ENCODE measurements around the gene OPN4. TPM values are rescaled to one million over a fixed set of nuclear protein-coding genes. Genes with fewer than 3 reads are reported as not detected.

The OPN4 gene
- polyA plus RNA-seq, 1 of the 3 experiments (the other 2 are of a cell fraction) = 0.03 TPM

DNA sequence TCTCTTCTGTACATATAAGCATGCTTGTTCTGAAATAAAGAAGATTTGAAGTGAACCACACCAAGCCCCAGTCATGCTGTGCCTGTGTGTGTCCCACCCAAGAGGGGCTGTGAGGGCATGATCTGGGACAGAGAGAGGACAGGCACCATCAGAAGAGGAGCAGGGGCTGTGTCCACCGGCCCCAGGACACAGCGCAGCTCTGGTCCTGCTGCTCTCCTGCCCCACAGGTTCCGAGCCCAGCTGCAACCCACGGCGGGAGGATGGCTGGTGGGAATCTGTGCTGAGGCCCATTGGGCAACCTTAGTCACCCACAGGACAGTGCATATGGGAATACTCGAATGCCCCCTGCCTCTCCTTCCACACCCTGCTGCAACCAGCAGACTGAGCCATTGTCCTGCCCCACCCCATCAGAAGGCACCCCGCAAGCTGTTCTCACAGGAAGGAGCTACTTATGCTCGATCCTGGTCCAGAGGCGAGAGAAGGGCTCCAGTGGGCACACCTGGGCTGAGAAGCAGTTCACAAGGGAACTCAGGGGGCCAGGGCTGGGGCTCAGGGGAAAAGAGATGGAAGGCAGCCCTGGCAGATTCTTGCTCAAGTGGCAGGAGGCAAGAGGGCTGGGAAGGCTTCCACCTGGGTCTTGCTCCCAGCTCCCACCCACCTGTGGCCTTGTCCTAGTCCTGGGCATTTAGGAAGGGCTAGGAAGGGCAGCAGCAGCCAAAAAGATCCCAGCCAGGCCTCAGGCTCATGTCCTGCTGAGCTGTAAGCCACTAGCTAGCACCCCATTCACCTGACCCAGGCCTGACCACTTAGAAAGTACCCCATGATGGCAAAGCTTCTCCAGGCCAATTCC is 45.9 kb downstream of the OPN4 start:
- no peak overlapping the region for H3K9ac ChIP-seq
- WGBS (ENCODE audit: low lambda C conversion rate) = 76% methylated on average over 4 of the region's 9 CpGs
- H4K20me1 ChIP-seq (ENCODE audit: insufficient read depth) = no peaks in the 10 kb centered on the region
- no peak overlapping the region for H3K4me2 ChIP-seq
- H2AFZ ChIP-seq (ENCODE audit: low read depth) = no peak overlapping the region
- H3K27ac ChIP-seq (ENCODE audit: low read depth in 2 of 2, low read length in 1 of 2) = no peak overlapping the region
- H3K27me3 ChIP-seq (ENCODE audit: insufficient read depth) = no peaks in the 10 kb centered on the region
- no peaks in the 10 kb centered on the region for H3K9me3 ChIP-seq
- H3K4me1 ChIP-seq (ENCODE audit: control insufficient read depth in 1 of 2, insufficient read depth in 2 of 2, low read depth in 1 of 2, low read length in 1 of 2) = no peaks in the 10 kb centered on the region
- H3K4me3 ChIP-seq (ENCODE audit: low read depth in 2 of 2, low read length in 1 of 2) = no peak overlapping the region
- no peaks in the 10 kb centered on the region for H3F3A ChIP-seq (replicated peaks; ENCODE audit: insufficient read depth)
- TF ChIP-seq EP300 (IDR thresholded peaks at IDR 0.05; ENCODE audit: borderline replicate concordance in 1 of 2, low read depth in 1 of 2, low read length in 1 of 2) (no peak), PBX3 (IDR thresholded peaks at IDR 0.05) (no peak), RXRA (IDR thresholded peaks at IDR 0.05; ENCODE audit: borderline replicate concordance, low read depth) (no peak), POLR2AphosphoS5 (IDR thresholded peaks at IDR 0.05; ENCODE audit: low read depth, low read length) (no peak), GATA2 (CRISPR knock-in tag; IDR thresholded peaks at IDR 0.05) (no peak), USF2 (IDR thresholded peaks at IDR 0.05; ENCODE audit: borderline replicate concordance, low read depth, low read length) (no peak), NFIC (IDR thresholded peaks at IDR 0.05; ENCODE audit: borderline replicate concordance) (no peak)
- H3K36me3 ChIP-seq (replicated peaks in 1 of 2; ENCODE audit: control insufficient read depth in 1 of 2, insufficient read depth in 2 of 2, low read length in 1 of 2) = no peaks in the 10 kb centered on the region
- DNase-seq = no peak
- CTCF ChIA-PET = interaction anchor here (1.1 to 3.4 kb wide), 4 partner anchors 10 to 300 kb away, joined by 3 to 16 read pairs (median 4); no protein-coding TSS in a partner anchor
- H3K9me2 ChIP-seq = no peaks in the 10 kb centered on the region
- no peaks in the 10 kb centered on the region for H3K79me2 ChIP-seq (ENCODE audit: insufficient read depth)
- POLR2A ChIA-PET = no interaction called here

GRCh38 chr10:86700851-86701617 is 46.7 kb downstream of the OPN4 start:
- WGBS (ENCODE audit: low lambda C conversion rate) = 96% methylated on average over 7 of the region's 12 CpGs
- H3F3A ChIP-seq (replicated peaks; ENCODE audit: insufficient read depth) = no peaks in the 10 kb centered on the region
- H3K4me1 ChIP-seq (ENCODE audit: control insufficient read depth in 1 of 2, insufficient read depth in 2 of 2, low read depth in 1 of 2, low read length in 1 of 2) = no peaks in the 10 kb centered on the region
- POLR2A ChIA-PET = no interaction called here
- DNase-seq = no peak
- H3K27ac ChIP-seq (ENCODE audit: low read depth in 2 of 2, low read length in 1 of 2) = no peak overlapping the region
- no peaks in the 10 kb centered on the region for H3K9me2 ChIP-seq
- CTCF ChIA-PET = interaction anchor here (1.1 to 3.4 kb wide), 5 partner anchors 10 to 301 kb away, joined by 3 to 16 read pairs (median 4); no protein-coding TSS in a partner anchor
- H4K20me1 ChIP-seq (ENCODE audit: insufficient read depth) = no peaks in the 10 kb centered on the region
- no peaks in the 10 kb centered on the region for H3K36me3 ChIP-seq (replicated peaks in 1 of 2; ENCODE audit: control insufficient read depth in 1 of 2, insufficient read depth in 2 of 2, low read length in 1 of 2)
- no peaks in the 10 kb centered on the region for H3K79me2 ChIP-seq (ENCODE audit: insufficient read depth)
- H3K9ac ChIP-seq = no peak overlapping the region
- H2AFZ ChIP-seq (ENCODE audit: low read depth) = no peak overlapping the region
- no peaks in the 10 kb centered on the region for H3K9me3 ChIP-seq
- H3K27me3 ChIP-seq (ENCODE audit: insufficient read depth) = no peaks in the 10 kb centered on the region
- H3K4me2 ChIP-seq = no peak overlapping the region
- no peak overlapping the region for H3K4me3 ChIP-seq (ENCODE audit: low read depth in 2 of 2, low read length in 1 of 2)
- no peak for TF ChIP-seq NFIC (IDR thresholded peaks at IDR 0.05; ENCODE audit: borderline replicate concordance)
- TF ChIP-seq EZH2phosphoT487 (IDR thresholded peaks at IDR 0.05; ENCODE audit: borderline replicate concordance, low read depth) = no peak
- no peak for TF ChIP-seq RFX5 (IDR thresholded peaks at IDR 0.05; ENCODE audit: low read length)
- TF ChIP-seq MEF2A (IDR thresholded peaks at IDR 0.05; ENCODE audit: borderline replicate concordance, low read depth) = no peak
- TF ChIP-seq TAF1 (IDR thresholded peaks at IDR 0.05; ENCODE audit: borderline replicate concordance, low read depth, low read length) = no peak
- TF ChIP-seq GATA2 (CRISPR knock-in tag; IDR thresholded peaks at IDR 0.05) = no peak
- no peak for TF ChIP-seq RXRA (IDR thresholded peaks at IDR 0.05; ENCODE audit: borderline replicate concordance, low read depth)
- no peak for TF ChIP-seq USF2 (IDR thresholded peaks at IDR 0.05; ENCODE audit: borderline replicate concordance, low read depth, low read length)
- no peak for TF ChIP-seq SIN3A (IDR thresholded peaks at IDR 0.05; ENCODE audit: borderline replicate concordance, low read depth, low read length)
- TF ChIP-seq IRF3 (IDR thresholded peaks at IDR 0.05; ENCODE audit: low read depth, low read length) = no peak
- no peak for TF ChIP-seq POLR2AphosphoS5 (IDR thresholded peaks at IDR 0.05; ENCODE audit: low read depth, low read length)
- TF ChIP-seq EP300 (IDR thresholded peaks at IDR 0.05; ENCODE audit: borderline replicate concordance in 1 of 2, low read depth in 1 of 2, low read length in 1 of 2) = no peak
- TF ChIP-seq FOXM1 (IDR thresholded peaks at IDR 0.05; ENCODE audit: low read depth) = no peak
- no peak for TF ChIP-seq RCOR1 (IDR thresholded peaks at IDR 0.05; ENCODE audit: low read length)
- TF ChIP-seq, protein P1, sequence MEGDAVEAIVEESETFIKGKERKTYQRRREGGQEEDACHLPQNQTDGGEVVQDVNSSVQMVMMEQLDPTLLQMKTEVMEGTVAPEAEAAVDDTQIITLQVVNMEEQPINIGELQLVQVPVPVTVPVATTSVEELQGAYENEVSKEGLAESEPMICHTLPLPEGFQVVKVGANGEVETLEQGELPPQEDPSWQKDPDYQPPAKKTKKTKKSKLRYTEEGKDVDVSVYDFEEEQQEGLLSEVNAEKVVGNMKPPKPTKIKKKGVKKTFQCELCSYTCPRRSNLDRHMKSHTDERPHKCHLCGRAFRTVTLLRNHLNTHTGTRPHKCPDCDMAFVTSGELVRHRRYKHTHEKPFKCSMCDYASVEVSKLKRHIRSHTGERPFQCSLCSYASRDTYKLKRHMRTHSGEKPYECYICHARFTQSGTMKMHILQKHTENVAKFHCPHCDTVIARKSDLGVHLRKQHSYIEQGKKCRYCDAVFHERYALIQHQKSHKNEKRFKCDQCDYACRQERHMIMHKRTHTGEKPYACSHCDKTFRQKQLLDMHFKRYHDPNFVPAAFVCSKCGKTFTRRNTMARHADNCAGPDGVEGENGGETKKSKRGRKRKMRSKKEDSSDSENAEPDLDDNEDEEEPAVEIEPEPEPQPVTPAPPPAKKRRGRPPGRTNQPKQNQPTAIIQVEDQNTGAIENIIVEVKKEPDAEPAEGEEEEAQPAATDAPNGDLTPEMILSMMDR (IDR thresholded peaks at IDR 0.05) = no peak
